ENCODE results near the gene KCNB1. TPM values are rescaled to one million over a fixed set of nuclear protein-coding genes. Genes with fewer than 3 reads are reported as not detected.

Gene KCNB1
- total and polyA plus RNA-seq, 4 donors: under 0.01 to 3.4 (median 1.4) TPM

GRCh38 chr20:49427751-49428518 lies 54.5 kb downstream of the KCNB1 start:
- Histone ChIP-seq H3K27me3 (ENCODE audit: control insufficient read depth in 4 of 4, insufficient read depth in 4 of 4, low read length in 3 of 4) (no peaks in the 10 kb centered on the region), H3K4me1 (ENCODE audit: control insufficient read depth in 4 of 4, insufficient read depth in 4 of 4, low read length in 3 of 4) (no peaks in the 10 kb centered on the region), H3K27ac (ENCODE audit: low read depth in 1 of 2, low read length in 2 of 2) (no peak overlapping the region), H3K4me3 (ENCODE audit: low read depth in 1 of 3, low read length in 3 of 3) (no peak overlapping the region), H3K36me3 (ENCODE audit: control insufficient read depth in 4 of 4, insufficient read depth in 3 of 4, low read depth in 1 of 4, low read length in 3 of 4) (no peaks in the 10 kb centered on the region), H3K9me3 (ENCODE audit: control insufficient read depth in 4 of 4, low read length in 3 of 4) (no peaks in the 10 kb centered on the region), H3K9ac (ENCODE audit: low read depth in 1 of 2, low read length in 2 of 2) (no peak overlapping the region)
- TF ChIP-seq RXRA (IDR thresholded peaks at IDR 0.05): no peak
- TF ChIP-seq FOXA2 (IDR thresholded peaks at IDR 0.05): no peak
- no peak for TF ChIP-seq HNF4A (conservative IDR thresholded peaks at IDR 0.05)
- no peak for TF ChIP-seq EGR1 (IDR thresholded peaks at IDR 0.05; ENCODE audit: low read depth in 2 of 2)
- no peak for TF ChIP-seq GABPA (IDR thresholded peaks at IDR 0.05 in 1 of 2, conservative IDR thresholded peaks at IDR 0.05 in 1 of 2)
- TF ChIP-seq SP1 (IDR thresholded peaks at IDR 0.05): no peak
- TF ChIP-seq FOXA1 (IDR thresholded peaks at IDR 0.05): no peak
- no peak for TF ChIP-seq NR2F2 (IDR thresholded peaks at IDR 0.05)
- TF ChIP-seq HNF4G (IDR thresholded peaks at IDR 0.05): no peak
- no peak for TF ChIP-seq TAF1 (conservative IDR thresholded peaks at IDR 0.05)
- no peak for TF ChIP-seq REST (IDR thresholded peaks at IDR 0.05)
- TF ChIP-seq, protein P1, sequence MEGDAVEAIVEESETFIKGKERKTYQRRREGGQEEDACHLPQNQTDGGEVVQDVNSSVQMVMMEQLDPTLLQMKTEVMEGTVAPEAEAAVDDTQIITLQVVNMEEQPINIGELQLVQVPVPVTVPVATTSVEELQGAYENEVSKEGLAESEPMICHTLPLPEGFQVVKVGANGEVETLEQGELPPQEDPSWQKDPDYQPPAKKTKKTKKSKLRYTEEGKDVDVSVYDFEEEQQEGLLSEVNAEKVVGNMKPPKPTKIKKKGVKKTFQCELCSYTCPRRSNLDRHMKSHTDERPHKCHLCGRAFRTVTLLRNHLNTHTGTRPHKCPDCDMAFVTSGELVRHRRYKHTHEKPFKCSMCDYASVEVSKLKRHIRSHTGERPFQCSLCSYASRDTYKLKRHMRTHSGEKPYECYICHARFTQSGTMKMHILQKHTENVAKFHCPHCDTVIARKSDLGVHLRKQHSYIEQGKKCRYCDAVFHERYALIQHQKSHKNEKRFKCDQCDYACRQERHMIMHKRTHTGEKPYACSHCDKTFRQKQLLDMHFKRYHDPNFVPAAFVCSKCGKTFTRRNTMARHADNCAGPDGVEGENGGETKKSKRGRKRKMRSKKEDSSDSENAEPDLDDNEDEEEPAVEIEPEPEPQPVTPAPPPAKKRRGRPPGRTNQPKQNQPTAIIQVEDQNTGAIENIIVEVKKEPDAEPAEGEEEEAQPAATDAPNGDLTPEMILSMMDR (IDR thresholded peaks at IDR 0.05; ENCODE audit: low read depth, low read length, missing input control): no peak
- no peak for TF ChIP-seq JUND (IDR thresholded peaks at IDR 0.05)
- TF ChIP-seq, protein P2, sequence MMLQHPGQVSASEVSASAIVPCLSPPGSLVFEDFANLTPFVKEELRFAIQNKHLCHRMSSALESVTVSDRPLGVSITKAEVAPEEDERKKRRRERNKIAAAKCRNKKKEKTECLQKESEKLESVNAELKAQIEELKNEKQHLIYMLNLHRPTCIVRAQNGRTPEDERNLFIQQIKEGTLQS (IDR thresholded peaks at IDR 0.05): no peak
- no peak for TF ChIP-seq ZBTB33 (IDR thresholded peaks at IDR 0.05)
- no peak for TF ChIP-seq YY1 (IDR thresholded peaks at IDR 0.05)
- TF ChIP-seq RAD21 (IDR thresholded peaks at IDR 0.05): no peak
- no peak for TF ChIP-seq MAX (IDR thresholded peaks at IDR 0.05)
- DNase-seq (ENCODE audit: low spot score): no peak
- WGBS: 89% methylated on average over 13 of the region's 13 CpGs
